B cell (primary cell): ENCODE results near the gene PRR14. TPM values are rescaled to one million over a fixed set of nuclear protein-coding genes. Genes with fewer than 3 reads are reported as not detected.

ENCODE experiments used
- ATAC-seq: fragments of 200-7000 bp; cut with Tn5 transposase; one replicate; pipeline ENCODE4 v1.10.0; 2021; ENCODE audit warnings: low read depth, mild to moderate bottlenecking, moderate number of reproducible peaks, moderate library complexity
- CTCF ChIA-PET: fragments of 350-600 bp; sonication (Branson Sonifier 250); formaldehyde crosslinking; loops from one replicate; lab custom pipeline; 2021; ENCODE audit warnings: antibody characterized with exemption, inconsistent platforms; lab: Charles Lee
- POLR2A ChIA-PET: fragments of 350-600 bp; sonication (Branson Sonifier 250); formaldehyde crosslinking; loops from one replicate; lab custom pipeline; 2021; ENCODE audit warnings: antibody characterized with exemption; lab: Charles Lee
- DNase-seq: peaks from one replicate; pipeline ENCODE4 v3.0.0; 2013
- H2AFZ ChIP-seq: 2 replicates; pipeline ENCODE4 v1.6.1; 2012; ENCODE audit warnings: mild to moderate bottlenecking, low read depth, low read length; ENCODE audit not compliant: insufficient read depth, poor library complexity, severe bottlenecking
- H3K27ac ChIP-seq, 2 donors: 1 replicate in 1 of 2; 2 replicates in 1 of 2; pipeline ENCODE4 v1.5.1; 2012 to 2013; ENCODE audit warnings: low read length in 2 of 2, mild to moderate bottlenecking in 2 of 2, moderate library complexity in 1 of 2
- H3K27me3 ChIP-seq, 4 experiments: fragments of 200-600 bp in 1 of 4; sonication (generic) in 1 of 4; replicated peaks in 1 of 4; 1 replicate in 2 of 4; 2 replicates in 2 of 4; pipeline versions ENCODE4 v1.6.1 to v1.7.0; 2013 to 2016; ENCODE audit warnings: low read length in 3 of 4, mild to moderate bottlenecking in 2 of 4, mixed read lengths in 1 of 4, moderate library complexity in 1 of 4; ENCODE audit not compliant: insufficient read depth in 4 of 4, control insufficient read depth in 3 of 4; ENCODE audit errors: control extremely low read depth in 1 of 4
- H3K36me3 ChIP-seq, 2 experiments: replicated peaks in 1 of 2; 1 replicate in 1 of 2; 2 replicates in 1 of 2; pipeline versions ENCODE4 v1.6.1 to v1.7.1; 2013; ENCODE audit warnings: low read length in 1 of 2; ENCODE audit not compliant: insufficient read depth in 2 of 2, control insufficient read depth in 1 of 2; ENCODE audit errors: control extremely low read depth in 1 of 2, extremely low read depth in 1 of 2
- H3K4me1 ChIP-seq, 2 donors: fragments of 200-600 bp in 1 of 2; sonication (generic) in 1 of 2; 1 replicate in 1 of 2; 2 replicates in 1 of 2; pipeline versions ENCODE4 v1.5.1 to v1.6.1; 2013 to 2017; ENCODE audit warnings: low read length in 2 of 2; ENCODE audit not compliant: control insufficient read depth in 2 of 2, insufficient read depth in 2 of 2
- H3K4me2 ChIP-seq: replicated peaks from 2 replicates; pipeline ENCODE3; 2012; ENCODE audit warnings: mild to moderate bottlenecking, low read depth, low read length; ENCODE audit not compliant: poor library complexity, severe bottlenecking
- H3K4me3 ChIP-seq, 5 experiments: fragments of 200-600 bp in 1 of 5; sonication (generic) in 1 of 5; 1 replicate in 3 of 5; 2 replicates in 2 of 5; pipeline versions ENCODE4 v1.5.1 to v1.7.0; 2011 to 2016; ENCODE audit warnings: low read length in 4 of 5, mild to moderate bottlenecking in 4 of 5, low read depth in 2 of 5, control low read depth in 1 of 5, moderate library complexity in 1 of 5; ENCODE audit not compliant: insufficient read depth in 1 of 5; ENCODE audit errors: control extremely low read depth in 1 of 5, extremely low read depth in 1 of 5
- H3K79me2 ChIP-seq: fragments of 200-600 bp; sonication (generic); one replicate; pipeline ENCODE4 v1.6.0; 2016; ENCODE audit warnings: low read length; ENCODE audit not compliant: control insufficient read depth, insufficient read depth
- H3K9ac ChIP-seq: fragments of 200-600 bp; sonication (generic); 2 replicates; pipeline ENCODE4 v1.6.1; 2017; ENCODE audit warnings: mild to moderate bottlenecking, low read length, moderate library complexity
- H3K9me3 ChIP-seq, 3 donors: one replicate each; pipeline versions ENCODE4 v1.6.1 to v1.7.1; 2013; ENCODE audit warnings: low read length in 2 of 3; ENCODE audit not compliant: control insufficient read depth in 2 of 3, insufficient read depth in 1 of 3; ENCODE audit errors: control extremely low read depth in 1 of 3
- H4K20me1 ChIP-seq: 2 replicates; pipeline ENCODE4 v1.6.0; 2012; ENCODE audit warnings: mild to moderate bottlenecking, low read length; ENCODE audit not compliant: insufficient read depth, control insufficient read depth, poor library complexity, severe bottlenecking
- H3K27ac Mint-ChIP-seq: one replicate; pipeline ENCODE4 v1.8.0; 2021; ENCODE audit warnings: mixed read lengths
- H3K27me3 Mint-ChIP-seq: one replicate; pipeline ENCODE4 v1.8.0; 2021; ENCODE audit warnings: mixed read lengths
- H3K4me1 Mint-ChIP-seq: one replicate; pipeline ENCODE4 v1.8.0; 2021; ENCODE audit warnings: mixed read lengths
- H3K4me3 Mint-ChIP-seq: one replicate; pipeline ENCODE4 v1.8.0; 2021; ENCODE audit warnings: mixed read lengths
- H3K9me3 Mint-ChIP-seq: one replicate; pipeline ENCODE4 v1.8.0; 2022; ENCODE audit warnings: mixed read lengths; ENCODE audit not compliant: insufficient read depth
- EZH2 ChIP-seq: IDR thresholded peaks from 2 replicates; pipeline ENCODE4 v1.6.1; 2012; ENCODE audit warnings: borderline replicate concordance, low read depth, mild to moderate bottlenecking, moderate library complexity, low read length; ENCODE audit not compliant: insufficient read depth, poor library complexity, severe bottlenecking
- WGBS: methylation state at CpG from one replicate; pipeline ENCODE4 v1.1.5; 2013; ENCODE audit warnings: missing lambda C conversion rate; ENCODE audit not compliant: insufficient coverage; 5-methylcytosine and 5-hydroxymethylcytosine counted together
- intact Hi-C: fragments of 100-400 bp; cut with micrococcal nuclease; formaldehyde crosslinking; loops from one replicate; pipeline ENCODE4 v1.10.0; 2022
- polyA plus RNA-seq: library from polyadenylated mRNA; depleted of rRNA; stranded (reverse); fragments of >200 nt; gene quantifications from 2 replicates; pipeline ENCODE4 v1.2.3, GENCODE V29; 2012
- total RNA-seq, 2 donors: library from RNA; stranded (reverse); fragments of 120-200 nt in 1 of 2; gene quantifications; 1 replicate in 1 of 2; 2 replicates in 1 of 2; pipeline versions ENCODE4 v1.2.3 to v1.2.4, GENCODE V29; 2013 to 2022
- TF ChIP-seq, protein P1 (sequence below): fragments of 200-600 bp; IDR thresholded peaks from one replicate; pipeline ENCODE4 v1.8.0; 2022; ENCODE audit warnings: antibody characterized with exemption, mild to moderate bottlenecking

Gene PRR14
- total and polyA plus RNA-seq, 2 donors (not counting 1 experiment from before 2014, with no cell fraction given) = 62.4 to 95.8 TPM

DNA sequence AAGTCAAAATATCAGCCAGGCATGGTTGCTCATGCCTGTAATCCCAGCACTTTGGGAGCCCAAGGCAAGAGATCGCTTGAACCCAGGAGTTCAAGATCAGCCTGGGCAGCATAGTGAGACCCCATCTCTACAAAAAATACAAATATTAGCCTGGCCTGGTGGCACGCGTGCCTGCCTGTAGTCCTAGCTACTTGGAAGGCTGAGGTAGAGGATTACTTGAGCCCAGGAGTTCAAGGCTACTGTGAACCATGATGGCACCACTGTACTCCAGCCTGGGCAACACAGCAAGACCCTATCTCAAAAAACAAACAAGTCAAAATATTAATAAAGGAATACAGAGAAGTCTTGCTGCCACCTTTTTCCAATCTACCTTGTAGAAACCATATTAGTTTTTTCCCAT, 44.8 kb upstream of the PRR14 start:
- ChIA-PET CTCF (interaction anchor here (1.0 kb wide), 1 partner anchor 71 kb away, joined by 3 read pairs; no protein-coding TSS in a partner anchor), POLR2A (no interaction called here)
- DNase-seq = no peak
- no peaks in the 10 kb centered on the region for H3K27me3 Mint-ChIP-seq
- Histone ChIP-seq H3K36me3 (peaks cover 0 to 27% of the 10 kb centered on the region in 2 experiments), H3K4me1 (peaks cover 9 to 16% of the 10 kb centered on the region in 2 donors), H2AFZ (no peak overlapping the region), H3K9ac (no peak overlapping the region), H3K4me2 (no peak overlapping the region), H4K20me1 (no peaks in the 10 kb centered on the region), H3K9me3 (no peaks in the 10 kb centered on the region), H3K79me2 (peaks cover 18% of the 10 kb centered on the region), H3K27ac (no peak overlapping the region), H3K4me3 (no peak overlapping the region), H3K27me3 (no peaks in the 10 kb centered on the region)
- no peak overlapping the region for H3K4me3 Mint-ChIP-seq
- no peaks in the 10 kb centered on the region for H3K9me3 Mint-ChIP-seq
- TF ChIP-seq, protein P1, sequence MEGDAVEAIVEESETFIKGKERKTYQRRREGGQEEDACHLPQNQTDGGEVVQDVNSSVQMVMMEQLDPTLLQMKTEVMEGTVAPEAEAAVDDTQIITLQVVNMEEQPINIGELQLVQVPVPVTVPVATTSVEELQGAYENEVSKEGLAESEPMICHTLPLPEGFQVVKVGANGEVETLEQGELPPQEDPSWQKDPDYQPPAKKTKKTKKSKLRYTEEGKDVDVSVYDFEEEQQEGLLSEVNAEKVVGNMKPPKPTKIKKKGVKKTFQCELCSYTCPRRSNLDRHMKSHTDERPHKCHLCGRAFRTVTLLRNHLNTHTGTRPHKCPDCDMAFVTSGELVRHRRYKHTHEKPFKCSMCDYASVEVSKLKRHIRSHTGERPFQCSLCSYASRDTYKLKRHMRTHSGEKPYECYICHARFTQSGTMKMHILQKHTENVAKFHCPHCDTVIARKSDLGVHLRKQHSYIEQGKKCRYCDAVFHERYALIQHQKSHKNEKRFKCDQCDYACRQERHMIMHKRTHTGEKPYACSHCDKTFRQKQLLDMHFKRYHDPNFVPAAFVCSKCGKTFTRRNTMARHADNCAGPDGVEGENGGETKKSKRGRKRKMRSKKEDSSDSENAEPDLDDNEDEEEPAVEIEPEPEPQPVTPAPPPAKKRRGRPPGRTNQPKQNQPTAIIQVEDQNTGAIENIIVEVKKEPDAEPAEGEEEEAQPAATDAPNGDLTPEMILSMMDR = no peak
- TF ChIP-seq EZH2 = no peak
- WGBS = no CpG with 5 or more reads among the region's 3 CpGs
- peaks cover 13% of the 10 kb centered on the region for H3K4me1 Mint-ChIP-seq
- H3K27ac Mint-ChIP-seq = no peak overlapping the region
- no peak for ATAC-seq
- intact Hi-C loops = no loop called here

DNA sequence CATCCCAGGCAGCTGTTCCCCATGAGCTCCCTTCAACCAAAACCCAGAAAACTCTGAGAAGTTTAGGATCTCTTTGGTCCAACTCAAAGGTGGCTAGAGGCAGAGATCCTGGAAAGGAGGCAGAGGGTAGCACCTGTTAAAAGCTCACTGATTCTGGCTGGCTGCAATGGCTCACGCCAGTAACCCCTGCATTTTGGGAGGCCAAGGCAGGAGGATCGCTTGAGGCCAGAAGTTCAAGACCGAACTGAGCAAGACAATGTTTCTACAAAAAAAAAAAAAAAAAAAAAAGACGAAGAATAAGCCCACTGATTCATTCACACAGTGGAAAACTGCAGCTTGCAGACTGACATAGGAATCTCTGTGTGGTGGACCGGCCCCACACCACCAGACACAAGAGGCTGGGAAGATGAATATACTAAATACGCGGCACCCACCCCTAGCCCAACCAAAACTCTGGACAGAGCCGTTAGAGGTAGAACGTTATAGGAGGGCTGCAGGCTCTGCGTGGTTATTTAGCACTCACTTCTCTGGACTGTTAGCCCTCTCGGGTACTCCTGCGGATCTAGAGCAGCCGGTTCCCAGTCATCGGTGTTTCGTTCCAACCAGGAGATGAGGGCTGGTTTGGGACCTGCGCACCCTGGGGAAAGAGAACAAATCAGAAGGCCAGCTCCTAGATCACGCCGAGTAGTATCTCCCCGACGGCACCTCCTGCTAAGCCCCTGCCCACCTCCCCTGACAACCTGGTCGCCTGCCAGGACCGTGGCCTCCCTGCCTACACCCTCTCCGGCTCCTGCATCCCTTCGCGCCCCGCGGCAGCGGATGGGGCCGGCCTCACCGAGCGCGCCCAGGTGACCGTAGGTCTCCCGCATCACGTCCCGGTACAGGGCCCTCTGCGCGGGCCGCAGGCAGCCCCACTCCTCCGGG, 41.5 kb upstream of the PRR14 start:
- WGBS = 10% methylated on average over 35 of the region's 40 CpGs
- Mint-ChIP-seq H3K27me3 (no peaks in the 10 kb centered on the region), H3K9me3 (no peaks in the 10 kb centered on the region), H3K4me3 (peak overlapping the region; percentile 98), H3K4me1 (peaks cover 19% of the 10 kb centered on the region), H3K27ac (peak overlapping the region; percentile 96)
- Histone ChIP-seq H3K79me2 (peaks cover 18% of the 10 kb centered on the region), H3K4me2 (peak overlapping the region; percentile 87), H3K4me3 (peak overlapping the region; percentile 84 to 98 (median 91)), H3K9me3 (no peaks in the 10 kb centered on the region), H3K27me3 (no peaks in the 10 kb centered on the region), H3K27ac (peak overlapping the region; percentile 82 to 96), H3K9ac (peak overlapping the region; percentile 99), H3K4me1 (peaks cover 14 to 22% of the 10 kb centered on the region in 2 donors), H3K36me3 (peaks cover 0 to 15% of the 10 kb centered on the region in 2 experiments), H4K20me1 (no peaks in the 10 kb centered on the region), H2AFZ (peak overlapping the region; percentile 96)
- no peak for TF ChIP-seq EZH2
- TF ChIP-seq, protein P1 = no peak
- POLR2A ChIA-PET = interaction anchor here (0.7 to 1.6 kb wide), 9 partner anchors 11 to 191 kb away, joined by 3 to 6 read pairs (median 4); partner anchors contain the start of genes DCTPP1, ZNF747 and ZNF764
- CTCF ChIA-PET = interaction anchor here (0.7 to 2.1 kb wide), 9 partner anchors 11 to 192 kb away, joined by 3 to 9 read pairs (median 6); partner anchors contain the start of genes DCTPP1, ZNF764 and ZNF785
- ATAC-seq (peak; percentile 23), DNase-seq (no peak)
- intact Hi-C loops = no loop called here
